Hepatocyte (in vitro differentiated cells): ENCODE data around the gene ERC2. TPM values are rescaled to one million over a fixed set of nuclear protein-coding genes. Genes with fewer than 3 reads are reported as not detected.

ENCODE experiments used
- DNase-seq: peaks from one replicate; pipeline ENCODE4 v3.0.0-alpha.2; 2016; ENCODE audit warnings: low spot score
- H2AFZ ChIP-seq: fragments of 200-600 bp; sonication (generic); 2 replicates; pipeline ENCODE4 v1.6.0; 2016; ENCODE audit warnings: antibody characterized with exemption, mild to moderate bottlenecking
- H3K27ac ChIP-seq: fragments of 200-600 bp; sonication (generic); 2 replicates; pipeline ENCODE4 v1.5.1; 2016; ENCODE audit warnings: mild to moderate bottlenecking
- H3K27me3 ChIP-seq: fragments of 200-600 bp; sonication (generic); 2 replicates; pipeline ENCODE4 v1.6.1; 2016
- H3K36me3 ChIP-seq: fragments of 200-600 bp; sonication (generic); replicated peaks from 2 replicates; pipeline ENCODE4 v1.5.1; 2016; ENCODE audit warnings: low read depth; ENCODE audit not compliant: insufficient read depth
- H3K4me1 ChIP-seq: fragments of 200-600 bp; sonication (generic); 2 replicates; pipeline ENCODE4 v1.5.1; 2016; ENCODE audit warnings: mild to moderate bottlenecking, moderate library complexity; ENCODE audit not compliant: insufficient read depth
- H3K4me2 ChIP-seq: fragments of 200-600 bp; sonication (generic); 2 replicates; pipeline ENCODE4 v1.6.0; 2016
- H3K4me3 ChIP-seq: fragments of 200-600 bp; sonication (generic); 2 replicates; pipeline ENCODE4 v1.5.1; 2016; ENCODE audit warnings: mild to moderate bottlenecking
- H3K79me2 ChIP-seq: fragments of 200-600 bp; sonication (generic); 2 replicates; pipeline ENCODE4 v1.6.0; 2017; ENCODE audit warnings: mild to moderate bottlenecking
- H3K9me2 ChIP-seq: fragments of 200-600 bp; sonication (generic); replicated peaks from 2 replicates; pipeline ENCODE4 v1.6.0; 2017; ENCODE audit warnings: mild to moderate bottlenecking; ENCODE audit not compliant: insufficient read depth
- H3K9me3 ChIP-seq: fragments of 200-600 bp; sonication (generic); 2 replicates; pipeline ENCODE4 v1.5.1; 2016; ENCODE audit warnings: low read depth, mild to moderate bottlenecking
- H4K20me1 ChIP-seq: fragments of 200-600 bp; sonication (generic); 2 replicates; pipeline ENCODE4 v1.6.0; 2016; ENCODE audit warnings: mild to moderate bottlenecking; ENCODE audit not compliant: insufficient read depth, poor library complexity, severe bottlenecking
- CTCF ChIP-seq: fragments of 200-600 bp; sonication (generic); IDR thresholded peaks from 2 replicates; pipeline ENCODE4 v1.5.1; 2016; ENCODE audit warnings: antibody characterized with exemption, mild to moderate bottlenecking; ENCODE audit not compliant: poor library complexity
- EZH2 ChIP-seq: fragments of 200-600 bp; sonication (generic); IDR thresholded peaks from 2 replicates; pipeline ENCODE4 v1.6.1; 2016; ENCODE audit warnings: antibody characterized with exemption, mild to moderate bottlenecking, borderline replicate concordance
- EZH2phosphoT487 ChIP-seq: fragments of 200-600 bp; sonication (generic); IDR thresholded peaks from one replicate; pipeline ENCODE4 v1.6.1; 2018; ENCODE audit warnings: antibody characterized with exemption, mild to moderate bottlenecking, low read depth, moderate library complexity; ENCODE audit not compliant: unreplicated experiment, severe bottlenecking
- WGBS: methylation state at CpG from one replicate; pipeline ENCODE4 v1.1.6; 2016; ENCODE audit warnings: low lambda C conversion rate; ENCODE audit errors: missing lambda C conversion rate; 5-methylcytosine and 5-hydroxymethylcytosine counted together
- polyA plus RNA-seq: library from polyadenylated mRNA; unstranded; fragments of >200 nt; fragmentation: Nextera tagmentation; extraction: Ambion mirVana; gene quantifications from 2 replicates; pipeline ENCODE4 v1.2.1, GENCODE V29; 2016
- total RNA-seq: library from RNA; depleted of rRNA; stranded (reverse); fragments of >200 nt; gene quantifications from 2 replicates; pipeline ENCODE4 v1.2.3, GENCODE V29; 2014

ERC2 gene
- total and polyA plus RNA-seq, 2 experiments from 2014 or later = 1.2 to 5.3 TPM

DNA sequence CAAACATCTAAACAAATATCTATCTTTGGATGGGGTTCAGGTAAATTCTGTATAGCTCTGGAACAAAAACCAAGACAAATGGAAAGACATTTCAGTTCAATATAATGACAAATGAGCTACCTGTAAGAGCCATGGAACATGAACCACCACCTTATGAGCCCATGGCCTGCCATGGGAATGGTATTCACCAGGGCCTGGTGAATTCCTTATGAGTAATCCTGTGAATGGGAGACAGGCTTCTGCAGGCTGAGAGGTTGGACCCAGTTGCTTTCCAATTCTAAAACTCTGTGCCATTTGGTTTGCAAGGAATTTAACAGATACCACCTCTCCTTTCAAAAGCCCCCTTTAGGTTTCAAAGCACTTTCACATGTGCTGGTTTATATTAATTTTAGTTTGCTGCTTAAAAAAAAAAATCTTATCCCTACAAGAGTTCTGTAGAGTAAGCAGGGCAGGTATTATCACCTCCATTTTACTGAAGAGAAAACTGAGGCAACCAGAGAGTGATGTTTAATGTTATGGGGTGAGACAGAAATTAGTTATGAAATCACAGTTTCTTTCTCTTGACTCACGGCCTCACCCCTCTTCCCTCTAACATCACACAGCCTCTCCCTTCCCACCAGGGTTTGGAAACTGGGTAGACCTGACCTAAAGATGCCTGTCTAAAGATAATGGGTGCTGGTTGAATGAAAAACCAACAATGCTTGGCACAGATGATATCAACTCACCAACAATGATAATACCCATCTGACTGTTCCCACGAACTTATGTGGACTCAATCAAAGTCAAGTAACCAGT, 583.6 kb downstream of the ERC2 start:
- Histone ChIP-seq H4K20me1 (no peaks in the 10 kb centered on the region), H3K4me1 (peaks cover 4% of the 10 kb centered on the region), H3K9me3 (no peaks in the 10 kb centered on the region), H3K79me2 (no peaks in the 10 kb centered on the region), H3K36me3 (no peaks in the 10 kb centered on the region), H3K4me3 (no peak overlapping the region), H2AFZ (no peak overlapping the region), H3K9me2 (no peaks in the 10 kb centered on the region), H3K27me3 (no peaks in the 10 kb centered on the region), H3K4me2 (no peak overlapping the region), H3K27ac (no peak overlapping the region)
- TF ChIP-seq EZH2phosphoT487 (no peak), CTCF (no peak), EZH2 (no peak)
- 93% methylated on average over 2 of the region's 2 CpGs for WGBS
- no peak for DNase-seq

GRCh38 chr3:55884066-55884465, 584.2 kb downstream of the ERC2 start:
- Histone ChIP-seq H3K4me3 (no peak overlapping the region), H3K27me3 (no peaks in the 10 kb centered on the region), H3K79me2 (no peaks in the 10 kb centered on the region), H3K27ac (no peak overlapping the region), H3K4me1 (peaks cover 4% of the 10 kb centered on the region), H3K9me3 (no peaks in the 10 kb centered on the region), H4K20me1 (no peaks in the 10 kb centered on the region), H3K9me2 (no peaks in the 10 kb centered on the region), H2AFZ (no peak overlapping the region), H3K36me3 (no peaks in the 10 kb centered on the region), H3K4me2 (no peak overlapping the region)
- 83% methylated on average over 1 of the region's 1 CpG for WGBS
- DNase-seq = no peak
- TF ChIP-seq EZH2 = no peak
- no peak for TF ChIP-seq EZH2phosphoT487
- TF ChIP-seq CTCF = no peak

- Histone ChIP-seq H3K4me2 (no peak overlapping the region), H3K27me3 (no peaks in the 10 kb centered on the region), H3K9me2 (no peaks in the 10 kb centered on the region), H3K4me3 (no peak overlapping the region), H3K79me2 (no peaks in the 10 kb centered on the region), H3K27ac (no peak overlapping the region), H3K36me3 (no peaks in the 10 kb centered on the region), H3K9me3 (no peaks in the 10 kb centered on the region), H3K4me1 (peaks cover 4% of the 10 kb centered on the region), H2AFZ (no peak overlapping the region), H4K20me1 (no peaks in the 10 kb centered on the region)
- no peak for DNase-seq
- WGBS = 57% methylated on average over 2 of the region's 2 CpGs
- no peak for TF ChIP-seq EZH2
- TF ChIP-seq EZH2phosphoT487 = no peak
- TF ChIP-seq CTCF = no peak
Observed at GRCh38 chr3:55882006-55882405, 586.3 kb downstream of the ERC2 start.
